K562 (cell line): Measurements from ENCODE around the gene CENPT. TPM values are rescaled to one million over a fixed set of nuclear protein-coding genes. Genes with fewer than 3 reads are reported as not detected.

Experiments
- ARNT ChIP-seq, 2 experiments: fragments of 450-650 bp; IDR thresholded peaks; 2 replicates each; pipeline ENCODE4 v1.6.1; 2016; ENCODE audit warnings: mild to moderate bottlenecking in 1 of 2
- ATF3 ChIP-seq, 2 experiments: fragments of 450-650 bp in 1 of 2; sonication (generic) in 1 of 2; formaldehyde crosslinking in 1 of 2; IDR thresholded peaks in 1 of 2; conservative IDR thresholded peaks in 1 of 2; 2 replicates each; pipeline versions ENCODE4 v1.6.1 to v1.8.1; 2016 to 2023; ENCODE audit warnings: mild to moderate bottlenecking in 2 of 2, moderate library complexity in 2 of 2, inconsistent platforms in 1 of 2, missing genetic modification reagents in 1 of 2
- ELF1 ChIP-seq: fragments of 200-800 bp; sonication (Bioruptor generic); IDR thresholded peaks from 2 replicates; pipeline ENCODE4 v1.6.1; 2016; ENCODE audit warnings: missing genetic modification characterization, missing compliant biosample characterization
- EP300 ChIP-seq: IDR thresholded peaks from 2 replicates; pipeline ENCODE4 v1.6.1; 2012; ENCODE audit warnings: low read length, improper control_type of control experiment
- EZH2 ChIP-seq: IDR thresholded peaks from 2 replicates; pipeline ENCODE4 v1.6.1; 2012; ENCODE audit warnings: low read depth, mild to moderate bottlenecking, inconsistent platforms, low read length, borderline replicate concordance
- GABPB2 ChIP-seq: fragments of 250-450 bp; sonication (Bioruptor Pico); conservative IDR thresholded peaks from 2 replicates; pipeline ENCODE4 v1.5.1; 2021; ENCODE audit warnings: mild to moderate bottlenecking
- KLF13 ChIP-seq: fragments of 450-650 bp; IDR thresholded peaks from 2 replicates; pipeline ENCODE4 v1.6.1; 2016; ENCODE audit warnings: missing genetic modification characterization, low read depth, mild to moderate bottlenecking, missing compliant biosample characterization, moderate library complexity, borderline replicate concordance
- NFYB ChIP-seq: IDR thresholded peaks from 2 replicates; pipeline ENCODE4 v1.6.1; 2011; ENCODE audit warnings: mild to moderate bottlenecking, moderate library complexity; ENCODE audit not compliant: insufficient read length; ENCODE audit errors: extremely low read depth
- RERE ChIP-seq: sonication (generic); formaldehyde crosslinking; IDR thresholded peaks from 2 replicates; pipeline ENCODE4 v1.8.0; 2023; ENCODE audit warnings: missing genetic modification reagents, mild to moderate bottlenecking, borderline replicate concordance
- YBX1 ChIP-seq: fragments of 450-650 bp; IDR thresholded peaks from 2 replicates; pipeline ENCODE4 v1.7.1; 2016; ENCODE audit warnings: mild to moderate bottlenecking
- ZNF253 ChIP-seq: fragments of 250-450 bp; sonication (Bioruptor Pico); conservative IDR thresholded peaks from 2 replicates; pipeline ENCODE4 v1.6.1; 2021; ENCODE audit warnings: mild to moderate bottlenecking
- ZNF384 ChIP-seq: IDR thresholded peaks from 2 replicates; pipeline ENCODE4 v1.6.1; 2012; ENCODE audit warnings: low read depth, low read length, improper control_type of control experiment
- ZNF830 ChIP-seq: fragments of 250-450 bp; sonication (Bioruptor Pico); IDR thresholded peaks from 2 replicates; pipeline ENCODE4 v1.5.0; 2021; ENCODE audit warnings: mild to moderate bottlenecking
- polyA plus RNA-seq, 8 experiments: library from polyadenylated mRNA; depleted of rRNA in 4 of 8; stranded (reverse) in 5 of 8; unstranded in 3 of 8; fragments of >200 nt; fragmentation: Nextera tagmentation in 2 of 8; fragmentation: Illumina TruSeq in 1 of 8; extraction: Ambion mirVana in 2 of 8; extraction: Trizol in 1 of 8; gene quantifications; 2 replicates each; pipeline versions ENCODE4 v1.2.1 to v1.2.3, GENCODE V29; 2011 to 2014; ENCODE audit warnings: inconsistent platforms in 1 of 8, missing spikeins in 1 of 8
- total RNA-seq, 7 experiments: library from RNA; depleted of rRNA in 6 of 7; stranded (reverse); fragments of >200 nt in 6 of 7; fragmentation: Illumina TruSeq in 2 of 7; extraction: Trizol in 2 of 7; gene quantifications; 2 replicates each; pipeline versions ENCODE4 v1.2.1 to v1.2.3, GENCODE V29; 2011 to 2021; ENCODE audit warnings: low replicate concordance in 1 of 7
- TF ChIP-seq, protein P1 (sequence below): fragments of 250-450 bp; sonication (Bioruptor Pico); IDR thresholded peaks from 2 replicates; pipeline ENCODE4 v1.4.0; 2020
- TF ChIP-seq, protein P2 (sequence below): sonication (generic); formaldehyde crosslinking; IDR thresholded peaks from 2 replicates; pipeline ENCODE4 v1.8.1; 2023; ENCODE audit warnings: mild to moderate bottlenecking, missing genetic modification reagents
- TF ChIP-seq, protein P3 (sequence below): fragments of 200-800 bp; sonication (Bioruptor generic); IDR thresholded peaks from 2 replicates; pipeline ENCODE4 v1.6.1; 2017; ENCODE audit warnings: missing genetic modification characterization, missing compliant biosample characterization

The CENPT gene
- total and polyA plus RNA-seq, 9 of the 15 experiments (the other 6 are each of a cell fraction or from before 2014, with no cell fraction given) = 3.6 to 94.2 (median 44.1) TPM

DNA sequence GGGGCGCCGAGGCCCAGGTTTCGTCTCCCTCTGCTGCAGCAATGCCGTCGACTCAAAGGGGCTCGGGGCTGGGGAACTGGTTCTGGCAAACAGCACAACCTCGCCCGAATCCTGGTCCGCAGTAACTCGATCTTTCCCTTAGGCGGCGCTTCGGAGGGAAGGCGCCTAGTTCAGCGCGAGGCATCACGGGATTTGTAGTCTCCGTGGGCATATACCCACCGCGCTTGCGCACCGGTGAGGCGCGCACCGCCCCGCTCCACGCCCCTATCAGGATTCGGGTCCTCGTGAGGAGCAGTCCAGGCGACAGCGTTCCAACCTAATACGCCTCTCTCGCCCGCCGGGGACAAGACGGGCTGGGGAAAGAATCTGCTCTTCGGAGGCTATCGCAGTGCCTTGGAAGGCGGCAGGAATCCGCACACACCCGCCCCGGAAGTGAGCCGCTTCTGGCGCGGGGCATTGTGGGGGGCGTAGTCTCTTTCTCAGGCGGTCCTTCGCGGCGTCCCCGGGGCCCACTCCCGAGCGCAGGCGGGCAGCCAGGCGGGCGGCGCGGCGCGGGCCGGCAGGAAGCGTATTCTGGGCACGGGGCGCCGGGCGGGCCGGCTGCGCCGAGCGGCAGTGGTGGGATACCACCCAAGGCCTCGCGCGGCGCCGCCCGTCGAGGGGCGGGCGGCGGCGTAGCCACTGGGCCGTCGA lies 5.5 kb downstream of the CENPT start, which contains the start of gene THAP11 (continued):
- no peak for TF ChIP-seq ZNF384
- no peak for TF ChIP-seq ATF3 (IDR thresholded peaks at IDR 0.05)
- TF ChIP-seq ATF3 (CRISPR knock-in tag; conservative IDR thresholded peaks at IDR 0.05) = peak; percentile 86; the same call in 1 of the 2 replicates
- no peak for TF ChIP-seq EP300
- TF ChIP-seq ZNF830 (CRISPR knock-in tag) = no peak
- TF ChIP-seq YBX1 = no peak
- peak; percentile 89 for TF ChIP-seq ELF1 (tag)
- TF ChIP-seq, protein P1, sequence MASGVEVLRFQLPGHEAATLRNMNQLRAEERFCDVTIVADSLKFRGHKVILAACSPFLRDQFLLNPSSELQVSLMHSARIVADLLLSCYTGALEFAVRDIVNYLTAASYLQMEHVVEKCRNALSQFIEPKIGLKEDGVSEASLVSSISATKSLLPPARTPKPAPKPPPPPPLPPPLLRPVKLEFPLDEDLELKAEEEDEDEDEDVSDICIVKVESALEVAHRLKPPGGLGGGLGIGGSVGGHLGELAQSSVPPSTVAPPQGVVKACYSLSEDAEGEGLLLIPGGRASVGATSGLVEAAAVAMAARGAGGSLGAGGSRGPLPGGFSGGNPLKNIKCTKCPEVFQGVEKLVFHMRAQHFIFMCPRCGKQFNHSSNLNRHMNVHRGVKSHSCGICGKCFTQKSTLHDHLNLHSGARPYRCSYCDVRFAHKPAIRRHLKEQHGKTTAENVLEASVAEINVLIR (CRISPR knock-in tag) = no peak
- TF ChIP-seq EZH2 = no peak
- TF ChIP-seq, protein P2, sequence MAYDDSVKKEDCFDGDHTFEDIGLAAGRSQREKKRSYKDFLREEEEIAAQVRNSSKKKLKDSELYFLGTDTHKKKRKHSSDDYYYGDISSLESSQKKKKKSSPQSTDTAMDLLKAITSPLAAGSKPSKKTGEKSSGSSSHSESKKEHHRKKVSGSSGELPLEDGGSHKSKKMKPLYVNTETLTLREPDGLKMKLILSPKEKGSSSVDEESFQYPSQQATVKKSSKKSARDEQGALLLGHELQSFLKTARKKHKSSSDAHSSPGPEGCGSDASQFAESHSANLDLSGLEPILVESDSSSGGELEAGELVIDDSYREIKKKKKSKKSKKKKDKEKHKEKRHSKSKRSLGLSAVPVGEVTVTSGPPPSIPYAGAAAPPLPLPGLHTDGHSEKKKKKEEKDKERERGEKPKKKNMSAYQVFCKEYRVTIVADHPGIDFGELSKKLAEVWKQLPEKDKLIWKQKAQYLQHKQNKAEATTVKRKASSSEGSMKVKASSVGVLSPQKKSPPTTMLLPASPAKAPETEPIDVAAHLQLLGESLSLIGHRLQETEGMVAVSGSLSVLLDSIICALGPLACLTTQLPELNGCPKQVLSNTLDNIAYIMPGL = no peak; the same call in 1 of the 2 replicates
- TF ChIP-seq, protein P3, sequence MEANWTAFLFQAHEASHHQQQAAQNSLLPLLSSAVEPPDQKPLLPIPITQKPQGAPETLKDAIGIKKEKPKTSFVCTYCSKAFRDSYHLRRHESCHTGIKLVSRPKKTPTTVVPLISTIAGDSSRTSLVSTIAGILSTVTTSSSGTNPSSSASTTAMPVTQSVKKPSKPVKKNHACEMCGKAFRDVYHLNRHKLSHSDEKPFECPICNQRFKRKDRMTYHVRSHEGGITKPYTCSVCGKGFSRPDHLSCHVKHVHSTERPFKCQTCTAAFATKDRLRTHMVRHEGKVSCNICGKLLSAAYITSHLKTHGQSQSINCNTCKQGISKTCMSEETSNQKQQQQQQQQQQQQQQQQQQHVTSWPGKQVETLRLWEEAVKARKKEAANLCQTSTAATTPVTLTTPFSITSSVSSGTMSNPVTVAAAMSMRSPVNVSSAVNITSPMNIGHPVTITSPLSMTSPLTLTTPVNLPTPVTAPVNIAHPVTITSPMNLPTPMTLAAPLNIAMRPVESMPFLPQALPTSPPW (CRISPR knock-in tag) = peak; percentile 66
- no peak for TF ChIP-seq RERE
- peak; percentile 74 for TF ChIP-seq KLF13 (tag)
- TF ChIP-seq ZNF253 (CRISPR knock-in tag) = no peak
- TF ChIP-seq ARNT (IDR thresholded peaks at IDR 0.05) = no peak
- no peak for TF ChIP-seq NFYB
- no peak for TF ChIP-seq GABPB2 (CRISPR knock-in tag)
